SK-N-SH (cell line): Measurements from ENCODE around the gene GALNTL6. TPM values are rescaled to one million over a fixed set of nuclear protein-coding genes. Genes with fewer than 3 reads are reported as not detected.

Source experiments
- CTCF ChIA-PET: fragments of 300-600, 350-600 bp; formaldehyde crosslinking; extraction: SDS; loops from one replicate; lab custom pipeline; 2021; lab: Yijun Ruan, JAX
- POLR2A ChIA-PET: fragments of 350-600 bp; sonication (Branson Sonifier 250); formaldehyde crosslinking; extraction: SDS; loops from one replicate; lab custom pipeline; 2020; ENCODE audit warnings: antibody characterized with exemption, inconsistent platforms; lab: Yijun Ruan, JAX
- DNase-seq: peaks from one replicate; pipeline ENCODE4 v3.0.0; 2012
- H2AFZ ChIP-seq: fragments of 200-600 bp; sonication (generic); 2 replicates; pipeline ENCODE4 v1.8.1; 2016; ENCODE audit warnings: antibody characterized with exemption, mild to moderate bottlenecking, low read depth
- H3F3A ChIP-seq: fragments of 200-600 bp; sonication (generic); replicated peaks from 2 replicates; pipeline ENCODE3; 2016; ENCODE audit warnings: antibody characterized with exemption, mild to moderate bottlenecking; ENCODE audit not compliant: insufficient read depth
- H3K27ac ChIP-seq, 2 experiments: fragments of 200-500 bp in 1 of 2; fragments of 200-600 bp in 1 of 2; sonication (Bioruptor generic) in 1 of 2; sonication (generic), shearing (Covaris generic) in 1 of 2; 2 replicates each; pipeline versions ENCODE4 v1.5.1 to v1.6.1; 2014 to 2016; ENCODE audit warnings: low read depth in 2 of 2, inconsistent platforms in 1 of 2, low read length in 1 of 2, mild to moderate bottlenecking in 1 of 2, mixed read lengths in 1 of 2
- H3K27me3 ChIP-seq: fragments of 200-600 bp; sonication (generic), shearing (Covaris generic); 2 replicates; pipeline ENCODE4 v1.6.1; 2016; ENCODE audit warnings: mixed run types; ENCODE audit not compliant: insufficient read depth
- H3K36me3 ChIP-seq, 2 experiments: fragments of 200-500 bp in 1 of 2; fragments of 200-600 bp in 1 of 2; sonication (Bioruptor generic) in 1 of 2; sonication (generic) in 1 of 2; replicated peaks in 1 of 2; 2 replicates each; pipeline versions ENCODE3 to v1.5.1; 2014 to 2016; ENCODE audit warnings: low read length in 1 of 2, mild to moderate bottlenecking in 1 of 2; ENCODE audit not compliant: insufficient read depth in 2 of 2, control insufficient read depth in 1 of 2
- H3K4me1 ChIP-seq, 2 experiments: fragments of 200-500 bp in 1 of 2; fragments of 200-600 bp in 1 of 2; sonication (Bioruptor generic) in 1 of 2; sonication (generic), shearing (Covaris generic) in 1 of 2; 2 replicates each; pipeline versions ENCODE4 v1.5.1 to v1.6.1; 2014 to 2016; ENCODE audit warnings: low read depth in 1 of 2, low read length in 1 of 2, mixed run types in 1 of 2; ENCODE audit not compliant: insufficient read depth in 2 of 2, control insufficient read depth in 1 of 2
- H3K4me2 ChIP-seq: fragments of 200-600 bp; sonication (generic), shearing (Covaris generic); 2 replicates; pipeline ENCODE4 v1.6.1; 2017; ENCODE audit warnings: mixed run types
- H3K4me3 ChIP-seq, 2 experiments: fragments of 200-500 bp in 1 of 2; fragments of 200-600 bp in 1 of 2; sonication (Bioruptor generic) in 1 of 2; sonication (generic), shearing (Covaris generic) in 1 of 2; 2 replicates each; pipeline versions ENCODE4 v1.5.1 to v1.8.1; 2014 to 2016; ENCODE audit warnings: low read depth in 2 of 2, inconsistent platforms in 1 of 2, low read length in 1 of 2, mild to moderate bottlenecking in 1 of 2, mixed read lengths in 1 of 2, moderate library complexity in 1 of 2
- H3K79me2 ChIP-seq: fragments of 200-600 bp; sonication (generic); 2 replicates; pipeline ENCODE4 v1.8.1; 2017; ENCODE audit warnings: mild to moderate bottlenecking; ENCODE audit not compliant: insufficient read depth
- H3K9ac ChIP-seq: fragments of 200-600 bp; sonication (generic); 2 replicates; pipeline ENCODE4 v1.6.1; 2017; ENCODE audit warnings: mixed run types
- H3K9me2 ChIP-seq: fragments of 200-600 bp; sonication (generic); 2 replicates; pipeline ENCODE4 v1.6.1; 2017; ENCODE audit warnings: mixed run types
- H3K9me3 ChIP-seq: fragments of 200-600 bp; sonication (generic); 2 replicates; pipeline ENCODE4 v1.6.1; 2017; ENCODE audit warnings: mixed run types, mild to moderate bottlenecking, moderate library complexity
- H4K20me1 ChIP-seq: fragments of 200-600 bp; sonication (generic); 2 replicates; pipeline ENCODE4 v1.6.1; 2017; ENCODE audit warnings: mild to moderate bottlenecking, mixed run types; ENCODE audit not compliant: insufficient read depth
- ELF1 ChIP-seq: IDR thresholded peaks from 2 replicates; pipeline ENCODE4 v1.4.0; 2012
- EZH2phosphoT487 ChIP-seq: fragments of 200-600 bp; sonication (generic); IDR thresholded peaks from 2 replicates; pipeline ENCODE4 v1.6.1; 2017; ENCODE audit warnings: low read depth, mixed run types, mild to moderate bottlenecking, antibody characterized with exemption, moderate library complexity, borderline replicate concordance
- FOXJ3 ChIP-seq: sonication (generic); formaldehyde crosslinking; IDR thresholded peaks from 2 replicates; pipeline ENCODE4 v1.5.1; 2020; ENCODE audit warnings: mild to moderate bottlenecking, missing genetic modification reagents
- GABPA ChIP-seq: IDR thresholded peaks from 2 replicates; pipeline ENCODE4 v1.4.0; 2012; ENCODE audit warnings: low read depth, mild to moderate bottlenecking
- JUND ChIP-seq: IDR thresholded peaks from 2 replicates; pipeline ENCODE4 v1.4.0; 2012
- MAX ChIP-seq: IDR thresholded peaks from 2 replicates; pipeline ENCODE4 v1.4.0; 2012; ENCODE audit warnings: low read depth
- RFX5 ChIP-seq: IDR thresholded peaks from 2 replicates; pipeline ENCODE4 v1.6.1; 2012; ENCODE audit warnings: mild to moderate bottlenecking, improper control_type of control experiment, low read length
- TCF12 ChIP-seq: IDR thresholded peaks from 2 replicates; pipeline ENCODE4 v1.4.0; 2012
- TEAD4 ChIP-seq: IDR thresholded peaks from 2 replicates; pipeline ENCODE4 v1.4.0; 2012; ENCODE audit warnings: mild to moderate bottlenecking, borderline replicate concordance; ENCODE audit not compliant: insufficient read depth
- USF1 ChIP-seq: IDR thresholded peaks from 2 replicates; pipeline ENCODE4 v1.4.0; 2012; ENCODE audit warnings: low read depth, borderline replicate concordance
- USF2 ChIP-seq: fragments of 150-350 bp; IDR thresholded peaks from 2 replicates; pipeline ENCODE4 v1.6.1; 2017; ENCODE audit warnings: antibody characterized with exemption, low read length, low read depth, borderline replicate concordance
- YY1 ChIP-seq: IDR thresholded peaks from 2 replicates; pipeline ENCODE4 v1.4.0; 2012; ENCODE audit warnings: low read depth, mild to moderate bottlenecking
- WGBS: methylation state at CpG from one replicate; pipeline ENCODE4 v1.1.6; 2017; ENCODE audit warnings: low lambda C conversion rate; 5-methylcytosine and 5-hydroxymethylcytosine counted together
- polyA plus RNA-seq, 3 experiments: library from polyadenylated mRNA; depleted of rRNA; stranded (reverse); fragments of >200 nt; gene quantifications; 2 replicates each; pipeline ENCODE4 v1.2.3, GENCODE V29; 2012
- TF ChIP-seq, protein P1 (sequence below): IDR thresholded peaks from 2 replicates; pipeline ENCODE4 v1.4.0; 2012; ENCODE audit warnings: low read depth, borderline replicate concordance

Gene GALNTL6
- polyA plus RNA-seq, 1 of the 3 experiments (the other 2 are of a cell fraction) = 0.07 TPM

GRCh38 chr4:171793723-171794122 is 19.5 kb upstream of the GALNTL6 start:
- no peaks in the 10 kb centered on the region for H3K79me2 ChIP-seq

GRCh38 chr4:171794528-171794927 is 18.7 kb upstream of the GALNTL6 start:
- Histone ChIP-seq H3K27me3 (no peaks in the 10 kb centered on the region), H3K27ac (no peak overlapping the region), H3K79me2 (no peaks in the 10 kb centered on the region), H3K9ac (no peak overlapping the region), H4K20me1 (no peaks in the 10 kb centered on the region), H3K9me3 (no peaks in the 10 kb centered on the region), H3K36me3 (no peaks in the 10 kb centered on the region), H3F3A (no peaks in the 10 kb centered on the region), H3K9me2 (no peaks in the 10 kb centered on the region), H2AFZ (no peak overlapping the region), H3K4me2 (no peak overlapping the region), H3K4me3 (no peak overlapping the region), H3K4me1 (no peaks in the 10 kb centered on the region)
- WGBS = 30% methylated on average over 2 of the region's 2 CpGs
- TF ChIP-seq, protein P1, sequence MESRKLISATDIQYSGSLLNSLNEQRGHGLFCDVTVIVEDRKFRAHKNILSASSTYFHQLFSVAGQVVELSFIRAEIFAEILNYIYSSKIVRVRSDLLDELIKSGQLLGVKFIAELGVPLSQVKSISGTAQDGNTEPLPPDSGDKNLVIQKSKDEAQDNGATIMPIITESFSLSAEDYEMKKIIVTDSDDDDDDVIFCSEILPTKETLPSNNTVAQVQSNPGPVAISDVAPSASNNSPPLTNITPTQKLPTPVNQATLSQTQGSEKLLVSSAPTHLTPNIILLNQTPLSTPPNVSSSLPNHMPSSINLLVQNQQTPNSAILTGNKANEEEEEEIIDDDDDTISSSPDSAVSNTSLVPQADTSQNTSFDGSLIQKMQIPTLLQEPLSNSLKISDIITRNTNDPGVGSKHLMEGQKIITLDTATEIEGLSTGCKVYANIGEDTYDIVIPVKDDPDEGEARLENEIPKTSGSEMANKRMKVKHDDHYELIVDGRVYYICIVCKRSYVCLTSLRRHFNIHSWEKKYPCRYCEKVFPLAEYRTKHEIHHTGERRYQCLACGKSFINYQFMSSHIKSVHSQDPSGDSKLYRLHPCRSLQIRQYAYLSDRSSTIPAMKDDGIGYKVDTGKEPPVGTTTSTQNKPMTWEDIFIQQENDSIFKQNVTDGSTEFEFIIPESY = no peak
- no peak for TF ChIP-seq YY1
- ChIA-PET POLR2A (no interaction called here), CTCF (interaction anchor here (0.9 kb wide), 1 partner anchor 9 kb away, joined by 3 read pairs; no protein-coding TSS in a partner anchor)
- DNase-seq = no peak

More at GRCh38 chr4:171793723-171794122, 19.5 kb upstream of the GALNTL6 start:
- H3K9me3 ChIP-seq = no peaks in the 10 kb centered on the region
- H3K4me2 ChIP-seq = no peak overlapping the region
- TF ChIP-seq USF1 (no peak), USF2 (no peak), RFX5 (no peak), TCF12 (no peak), MAX (no peak), EZH2phosphoT487 (no peak), ELF1 (no peak), GABPA (no peak), TEAD4 (no peak), JUND (no peak), FOXJ3 (no peak)
- TF ChIP-seq, all 33 proteins: peak for 0
- no peak overlapping the region for H3K9ac ChIP-seq
- H3K9me2 ChIP-seq = no peaks in the 10 kb centered on the region
- no peak overlapping the region for H3K4me3 ChIP-seq
- no peaks in the 10 kb centered on the region for H3F3A ChIP-seq
- H4K20me1 ChIP-seq = no peaks in the 10 kb centered on the region
- no peaks in the 10 kb centered on the region for H3K27me3 ChIP-seq
- WGBS = 64% methylated on average over 5 of the region's 5 CpGs
- POLR2A ChIA-PET = no interaction called here
- no peaks in the 10 kb centered on the region for H3K4me1 ChIP-seq
- H3K36me3 ChIP-seq = no peaks in the 10 kb centered on the region
- no peak for DNase-seq
- H2AFZ ChIP-seq = no peak overlapping the region
- H3K27ac ChIP-seq = no peak overlapping the region
- CTCF ChIA-PET = no interaction called here
